Measurements from ENCODE around the gene ARSJ. TPM values are rescaled to one million over a fixed set of nuclear protein-coding genes. Genes with fewer than 3 reads are reported as not detected.

Gene ARSJ
- total and polyA plus RNA-seq, 2 donors = 1.1 to 3.1 TPM

GRCh38 chr4:113878668-113879067 is 100.8 kb downstream of the ARSJ start:
- H3K27ac ChIP-seq (ENCODE audit: low read depth in 1 of 2, low read length in 1 of 2) = no peak overlapping the region
- WGBS = 51% methylated on average over 3 of the region's 3 CpGs

GRCh38 chr4:113874480-113874879 is 105.0 kb downstream of the ARSJ start:
- no peak for DNase-seq (ENCODE audit: low read depth in 6 of 9, low spot score in 9 of 9)
- WGBS = 96% methylated on average over 1 of the region's 1 CpG
- H3K27me3 ChIP-seq (ENCODE audit: control insufficient read depth in 2 of 2, insufficient read depth in 1 of 2, low read length in 1 of 2) = no peaks in the 10 kb centered on the region

More at GRCh38 chr4:113878668-113879067, 100.8 kb downstream of the ARSJ start:
- Histone ChIP-seq H3K4me3 (ENCODE audit: low read length in 2 of 2) (no peak overlapping the region), H3K27me3 (ENCODE audit: control insufficient read depth in 2 of 2, insufficient read depth in 1 of 2, low read length in 1 of 2) (no peaks in the 10 kb centered on the region), H3K9me3 (ENCODE audit: control insufficient read depth in 2 of 2, insufficient read depth in 1 of 2, low read length in 1 of 2) (no peaks in the 10 kb centered on the region), H3K36me3 (ENCODE audit: control insufficient read depth in 2 of 2, insufficient read depth in 2 of 2, low read length in 1 of 2) (no peaks in the 10 kb centered on the region), H3K4me1 (ENCODE audit: control insufficient read depth in 2 of 2, insufficient read depth in 2 of 2, low read length in 2 of 2) (no peaks in the 10 kb centered on the region)
- DNase-seq (ENCODE audit: low read depth in 6 of 9, low spot score in 9 of 9) = no peak

GRCh38 chr4:113873508-113873907 is 105.9 kb downstream of the ARSJ start:
- no peak overlapping the region for H3K27ac ChIP-seq (ENCODE audit: low read depth in 1 of 2, low read length in 1 of 2)
- no peaks in the 10 kb centered on the region for H3K27me3 ChIP-seq (ENCODE audit: control insufficient read depth in 2 of 2, insufficient read depth in 1 of 2, low read length in 1 of 2)
- no peak for DNase-seq (ENCODE audit: low read depth in 6 of 9, low spot score in 9 of 9)
- H3K4me3 ChIP-seq (ENCODE audit: low read length in 2 of 2) = no peak overlapping the region
- H3K9me3 ChIP-seq (ENCODE audit: control insufficient read depth in 2 of 2, insufficient read depth in 1 of 2, low read length in 1 of 2) = no peaks in the 10 kb centered on the region
- H3K36me3 ChIP-seq (ENCODE audit: control insufficient read depth in 2 of 2, insufficient read depth in 2 of 2, low read length in 1 of 2) = no peaks in the 10 kb centered on the region
- no peaks in the 10 kb centered on the region for H3K4me1 ChIP-seq (ENCODE audit: control insufficient read depth in 2 of 2, insufficient read depth in 2 of 2, low read length in 2 of 2)

More at GRCh38 chr4:113874480-113874879, 105.0 kb downstream of the ARSJ start:
- Histone ChIP-seq H3K4me3 (ENCODE audit: low read length in 2 of 2) (no peak overlapping the region), H3K36me3 (ENCODE audit: control insufficient read depth in 2 of 2, insufficient read depth in 2 of 2, low read length in 1 of 2) (no peaks in the 10 kb centered on the region), H3K27ac (ENCODE audit: low read depth in 1 of 2, low read length in 1 of 2) (no peak overlapping the region), H3K4me1 (ENCODE audit: control insufficient read depth in 2 of 2, insufficient read depth in 2 of 2, low read length in 2 of 2) (no peaks in the 10 kb centered on the region), H3K9me3 (ENCODE audit: control insufficient read depth in 2 of 2, insufficient read depth in 1 of 2, low read length in 1 of 2) (no peaks in the 10 kb centered on the region)

- H3K4me1 ChIP-seq (ENCODE audit: control insufficient read depth in 2 of 2, insufficient read depth in 2 of 2, low read length in 2 of 2) = no peaks in the 10 kb centered on the region
- WGBS = 97% methylated on average over 5 of the region's 5 CpGs
- DNase-seq (ENCODE audit: low read depth in 6 of 9, low spot score in 9 of 9) = no peak
Measured at GRCh38 chr4:113872426-113873260, 106.8 kb downstream of the ARSJ start.

GRCh38 chr4:113871080-113871479 is 108.4 kb downstream of the ARSJ start:
- Histone ChIP-seq H3K4me1 (ENCODE audit: control insufficient read depth in 2 of 2, insufficient read depth in 2 of 2, low read length in 2 of 2) (no peaks in the 10 kb centered on the region), H3K9me3 (ENCODE audit: control insufficient read depth in 2 of 2, insufficient read depth in 1 of 2, low read length in 1 of 2) (no peaks in the 10 kb centered on the region), H3K36me3 (ENCODE audit: control insufficient read depth in 2 of 2, insufficient read depth in 2 of 2, low read length in 1 of 2) (no peaks in the 10 kb centered on the region), H3K27me3 (ENCODE audit: control insufficient read depth in 2 of 2, insufficient read depth in 1 of 2, low read length in 1 of 2) (no peaks in the 10 kb centered on the region), H3K27ac (ENCODE audit: low read depth in 1 of 2, low read length in 1 of 2) (no peak overlapping the region), H3K4me3 (ENCODE audit: low read length in 2 of 2) (no peak overlapping the region)
- 96% methylated on average over 1 of the region's 1 CpG for WGBS
- no peak for DNase-seq (ENCODE audit: low read depth in 6 of 9, low spot score in 9 of 9)

More at GRCh38 chr4:113872426-113873260, 106.8 kb downstream of the ARSJ start:
- no peaks in the 10 kb centered on the region for H3K27me3 ChIP-seq (ENCODE audit: control insufficient read depth in 2 of 2, insufficient read depth in 1 of 2, low read length in 1 of 2)
- no peaks in the 10 kb centered on the region for H3K9me3 ChIP-seq (ENCODE audit: control insufficient read depth in 2 of 2, insufficient read depth in 1 of 2, low read length in 1 of 2)
- no peak overlapping the region for H3K27ac ChIP-seq (ENCODE audit: low read depth in 1 of 2, low read length in 1 of 2)
- H3K4me3 ChIP-seq (ENCODE audit: low read length in 2 of 2) = no peak overlapping the region
- no peaks in the 10 kb centered on the region for H3K36me3 ChIP-seq (ENCODE audit: control insufficient read depth in 2 of 2, insufficient read depth in 2 of 2, low read length in 1 of 2)

GRCh38 chr4:113869743-113870375 is 109.6 kb downstream of the ARSJ start:
- Histone ChIP-seq H3K4me3 (ENCODE audit: low read length in 2 of 2) (no peak overlapping the region), H3K27ac (ENCODE audit: low read depth in 1 of 2, low read length in 1 of 2) (no peak overlapping the region), H3K27me3 (ENCODE audit: control insufficient read depth in 2 of 2, insufficient read depth in 1 of 2, low read length in 1 of 2) (no peaks in the 10 kb centered on the region), H3K36me3 (ENCODE audit: control insufficient read depth in 2 of 2, insufficient read depth in 2 of 2, low read length in 1 of 2) (no peaks in the 10 kb centered on the region), H3K4me1 (ENCODE audit: control insufficient read depth in 2 of 2, insufficient read depth in 2 of 2, low read length in 2 of 2) (no peaks in the 10 kb centered on the region), H3K9me3 (ENCODE audit: control insufficient read depth in 2 of 2, insufficient read depth in 1 of 2, low read length in 1 of 2) (no peaks in the 10 kb centered on the region)
- peak in 1 of 9 donors; percentile 20 for DNase-seq (ENCODE audit: low read depth in 6 of 9, low spot score in 9 of 9)
- 82% methylated on average over 4 of the region's 4 CpGs for WGBS

GRCh38 chr4:113866611-113867010 is 112.8 kb downstream of the ARSJ start:
- Histone ChIP-seq H3K4me3 (ENCODE audit: low read length in 2 of 2) (no peak overlapping the region), H3K9me3 (ENCODE audit: control insufficient read depth in 2 of 2, insufficient read depth in 1 of 2, low read length in 1 of 2) (no peaks in the 10 kb centered on the region), H3K4me1 (ENCODE audit: control insufficient read depth in 2 of 2, insufficient read depth in 2 of 2, low read length in 2 of 2) (no peaks in the 10 kb centered on the region), H3K36me3 (ENCODE audit: control insufficient read depth in 2 of 2, insufficient read depth in 2 of 2, low read length in 1 of 2) (no peaks in the 10 kb centered on the region), H3K27ac (ENCODE audit: low read depth in 1 of 2, low read length in 1 of 2) (no peak overlapping the region), H3K27me3 (ENCODE audit: control insufficient read depth in 2 of 2, insufficient read depth in 1 of 2, low read length in 1 of 2) (no peaks in the 10 kb centered on the region)
- WGBS = 98% methylated on average over 2 of the region's 2 CpGs
- DNase-seq (ENCODE audit: low read depth in 6 of 9, low spot score in 9 of 9) = no peak

- H3K36me3 ChIP-seq (ENCODE audit: control insufficient read depth in 2 of 2, insufficient read depth in 2 of 2, low read length in 1 of 2) = no peaks in the 10 kb centered on the region
- no peak overlapping the region for H3K4me3 ChIP-seq (ENCODE audit: low read length in 2 of 2)
- H3K9me3 ChIP-seq (ENCODE audit: control insufficient read depth in 2 of 2, insufficient read depth in 1 of 2, low read length in 1 of 2) = no peaks in the 10 kb centered on the region
- WGBS = 91% methylated on average over 1 of the region's 1 CpG
- H3K27ac ChIP-seq (ENCODE audit: low read depth in 1 of 2, low read length in 1 of 2) = no peak overlapping the region
- H3K27me3 ChIP-seq (ENCODE audit: control insufficient read depth in 2 of 2, insufficient read depth in 1 of 2, low read length in 1 of 2) = no peaks in the 10 kb centered on the region
- no peak for DNase-seq (ENCODE audit: low read depth in 6 of 9, low spot score in 9 of 9)
- H3K4me1 ChIP-seq (ENCODE audit: control insufficient read depth in 2 of 2, insufficient read depth in 2 of 2, low read length in 2 of 2) = no peaks in the 10 kb centered on the region
Measured at GRCh38 chr4:113858924-113859323, 120.5 kb downstream of the ARSJ start.

GRCh38 chr4:113851816-113852215 is 127.6 kb downstream of the ARSJ start:
- H3K9me3 ChIP-seq (ENCODE audit: control insufficient read depth in 2 of 2, insufficient read depth in 1 of 2, low read length in 1 of 2) = peaks cover 0 to 5% of the 10 kb centered on the region in 2 donors

More at GRCh38 chr4:113851816-113852215, 127.6 kb downstream of the ARSJ start:
- H3K27me3 ChIP-seq (ENCODE audit: control insufficient read depth in 2 of 2, insufficient read depth in 1 of 2, low read length in 1 of 2) = no peaks in the 10 kb centered on the region
- no peaks in the 10 kb centered on the region for H3K4me1 ChIP-seq (ENCODE audit: control insufficient read depth in 2 of 2, insufficient read depth in 2 of 2, low read length in 2 of 2)
- no peak overlapping the region for H3K4me3 ChIP-seq (ENCODE audit: low read length in 2 of 2)
- WGBS = 79% methylated on average over 5 of the region's 5 CpGs
- no peak overlapping the region for H3K27ac ChIP-seq (ENCODE audit: low read depth in 1 of 2, low read length in 1 of 2)
- H3K36me3 ChIP-seq (ENCODE audit: control insufficient read depth in 2 of 2, insufficient read depth in 2 of 2, low read length in 1 of 2) = no peaks in the 10 kb centered on the region
- DNase-seq (ENCODE audit: low read depth in 6 of 9, low spot score in 9 of 9) = no peak
